ENCODE results near the gene CNTNAP5. TPM values are rescaled to one million over a fixed set of nuclear protein-coding genes. Genes with fewer than 3 reads are reported as not detected.

The CNTNAP5 gene
- polyA plus RNA-seq, 3 donors from 2014 or later, result not detected

- DNase-seq, result no peak
- H3K36me3 Mint-ChIP-seq, result no peaks in the 10 kb centered on the region
- H3K27me3 Mint-ChIP-seq (ENCODE audit: low read depth in 3 of 3), result peaks cover 0 to 7% (median 0%) of the 10 kb centered on the region in 3 donors
- H3K4me1 Mint-ChIP-seq, result no peaks in the 10 kb centered on the region
- no peak overlapping the region for H3K27ac Mint-ChIP-seq
- H3K4me3 Mint-ChIP-seq, result no peak overlapping the region
- peaks cover 5 to 34% (median 17%) of the 10 kb centered on the region in 6 donors for H3K9me3 Mint-ChIP-seq
Measured at GRCh38 chr2:124560592-124561112, 535.6 kb downstream of the CNTNAP5 start.

DNA sequence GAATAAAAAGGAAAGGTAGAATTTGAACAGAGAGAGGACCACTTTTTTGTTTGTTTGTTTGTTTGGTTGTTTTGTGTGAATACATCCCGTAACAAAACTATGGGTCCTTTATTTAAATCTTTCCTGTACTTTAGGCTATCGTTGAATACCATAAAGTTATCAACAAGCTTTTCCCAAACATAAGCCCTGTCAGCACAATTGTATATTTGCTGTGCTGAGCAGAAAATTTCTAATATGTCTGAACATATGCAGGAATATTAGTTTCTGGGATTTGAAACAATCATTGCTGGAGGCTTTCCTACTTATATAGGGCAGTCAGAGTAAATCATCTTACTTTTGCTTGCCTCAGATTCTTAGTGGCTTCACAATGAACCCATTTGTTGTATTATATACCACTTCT is 536.4 kb downstream of the CNTNAP5 start:
- H3K4me1 Mint-ChIP-seq, result no peaks in the 10 kb centered on the region
- no peaks in the 10 kb centered on the region for H3K36me3 Mint-ChIP-seq
- H3K27me3 Mint-ChIP-seq (ENCODE audit: low read depth in 3 of 3), result peaks cover 0 to 5% (median 0%) of the 10 kb centered on the region in 3 donors
- no peak overlapping the region for H3K27ac Mint-ChIP-seq
- DNase-seq, result no peak
- H3K4me3 Mint-ChIP-seq, result no peak overlapping the region
- peaks cover 5 to 32% (median 20%) of the 10 kb centered on the region in 6 donors for H3K9me3 Mint-ChIP-seq

GRCh38 chr2:124563426-124563825 is 538.3 kb downstream of the CNTNAP5 start:
- no peak overlapping the region for H3K4me3 Mint-ChIP-seq
- peaks cover 0 to 3% (median 0%) of the 10 kb centered on the region in 3 donors for H3K27me3 Mint-ChIP-seq (ENCODE audit: low read depth in 3 of 3)
- no peak overlapping the region for H3K27ac Mint-ChIP-seq
- DNase-seq, result no peak
- no peaks in the 10 kb centered on the region for H3K36me3 Mint-ChIP-seq
- H3K4me1 Mint-ChIP-seq, result no peaks in the 10 kb centered on the region
- peaks cover 3 to 20% (median 13%) of the 10 kb centered on the region in 6 donors for H3K9me3 Mint-ChIP-seq

DNA sequence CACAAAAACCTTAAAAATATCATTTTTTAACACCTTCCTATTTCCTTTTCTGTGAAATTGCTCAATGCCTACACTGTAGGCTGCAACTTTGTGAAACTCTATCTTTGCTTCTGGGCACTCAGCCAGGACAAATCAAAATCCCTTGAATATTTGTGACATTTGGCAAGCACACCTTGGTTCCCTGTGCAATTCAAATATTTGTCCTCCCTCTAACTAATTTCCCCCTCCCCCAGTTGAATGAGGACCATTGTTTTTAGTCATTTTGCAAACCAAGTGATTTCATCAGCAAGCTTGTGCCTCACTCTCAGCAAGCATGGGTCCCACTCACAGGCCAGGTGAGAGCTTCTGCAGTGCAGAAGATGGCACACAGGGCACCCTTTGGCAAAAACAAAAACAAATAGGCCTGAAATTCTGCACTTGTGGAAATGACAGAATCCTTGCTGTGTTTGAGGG is 541.5 kb downstream of the CNTNAP5 start:
- Mint-ChIP-seq H3K4me3 (no peak overlapping the region), H3K27ac (no peak overlapping the region), H3K4me1 (no peaks in the 10 kb centered on the region), H3K27me3 (ENCODE audit: low read depth in 3 of 3) (peaks cover 0 to 3% (median 0%) of the 10 kb centered on the region in 3 donors), H3K9me3 (peaks cover 6 to 22% (median 13%) of the 10 kb centered on the region in 6 donors), H3K36me3 (no peaks in the 10 kb centered on the region)
- DNase-seq, result no peak

- H3K27ac Mint-ChIP-seq, result no peak overlapping the region
- no peaks in the 10 kb centered on the region for H3K27me3 Mint-ChIP-seq (ENCODE audit: low read depth in 3 of 3)
- peaks cover 6 to 20% (median 14%) of the 10 kb centered on the region in 6 donors for H3K9me3 Mint-ChIP-seq
- no peak overlapping the region for H3K4me3 Mint-ChIP-seq
- no peaks in the 10 kb centered on the region for H3K4me1 Mint-ChIP-seq
- no peaks in the 10 kb centered on the region for H3K36me3 Mint-ChIP-seq
- no peak for DNase-seq
Measured at GRCh38 chr2:124570872-124571271, 545.8 kb downstream of the CNTNAP5 start.

GRCh38 chr2:124571836-124572235 is 546.7 kb downstream of the CNTNAP5 start:
- H3K27me3 Mint-ChIP-seq (ENCODE audit: low read depth in 3 of 3), result no peaks in the 10 kb centered on the region
- no peaks in the 10 kb centered on the region for H3K36me3 Mint-ChIP-seq
- no peak overlapping the region for H3K4me3 Mint-ChIP-seq
- no peak overlapping the region for H3K27ac Mint-ChIP-seq
- peaks cover 6 to 19% (median 11%) of the 10 kb centered on the region in 6 donors for H3K9me3 Mint-ChIP-seq
- no peaks in the 10 kb centered on the region for H3K4me1 Mint-ChIP-seq
- DNase-seq, result no peak

DNA sequence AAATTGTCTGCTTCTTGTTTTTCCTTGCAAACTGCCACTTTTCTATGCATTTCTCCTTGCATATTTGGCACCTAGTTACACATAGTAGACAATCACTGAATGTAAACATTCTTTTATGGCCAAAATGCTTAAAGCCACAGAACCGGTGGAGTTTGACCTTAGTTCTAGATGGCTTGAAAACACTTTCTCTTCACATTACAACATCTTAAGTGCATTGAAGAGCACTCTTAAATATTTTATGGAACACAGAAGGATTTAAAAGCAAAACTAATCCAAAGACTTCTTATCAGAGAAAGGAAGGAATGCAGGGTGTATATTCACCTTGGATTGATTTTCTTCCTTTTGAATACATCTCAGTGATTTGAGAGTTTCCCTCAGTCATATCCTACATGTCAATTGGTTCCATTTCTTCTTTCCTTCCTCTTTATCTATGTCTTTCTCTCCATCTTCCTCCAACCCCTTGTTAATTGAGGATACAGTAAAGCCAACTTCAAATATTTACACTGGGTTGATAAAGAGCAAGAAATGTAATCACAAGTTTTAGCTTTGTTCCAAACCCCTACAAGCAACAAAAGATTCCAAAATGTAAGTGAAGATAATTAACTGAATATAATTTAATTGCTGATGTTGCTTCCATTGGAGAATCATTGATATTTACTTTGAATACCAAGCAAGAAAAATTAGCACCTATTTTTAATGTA is 548.0 kb downstream of the CNTNAP5 start:
- peaks cover 8 to 21% (median 14%) of the 10 kb centered on the region in 6 donors for H3K9me3 Mint-ChIP-seq
- H3K4me1 Mint-ChIP-seq, result no peaks in the 10 kb centered on the region
- H3K27me3 Mint-ChIP-seq (ENCODE audit: low read depth in 3 of 3), result no peaks in the 10 kb centered on the region
- H3K27ac Mint-ChIP-seq, result no peak overlapping the region
- no peaks in the 10 kb centered on the region for H3K36me3 Mint-ChIP-seq
- no peak for DNase-seq
- no peak overlapping the region for H3K4me3 Mint-ChIP-seq

DNA sequence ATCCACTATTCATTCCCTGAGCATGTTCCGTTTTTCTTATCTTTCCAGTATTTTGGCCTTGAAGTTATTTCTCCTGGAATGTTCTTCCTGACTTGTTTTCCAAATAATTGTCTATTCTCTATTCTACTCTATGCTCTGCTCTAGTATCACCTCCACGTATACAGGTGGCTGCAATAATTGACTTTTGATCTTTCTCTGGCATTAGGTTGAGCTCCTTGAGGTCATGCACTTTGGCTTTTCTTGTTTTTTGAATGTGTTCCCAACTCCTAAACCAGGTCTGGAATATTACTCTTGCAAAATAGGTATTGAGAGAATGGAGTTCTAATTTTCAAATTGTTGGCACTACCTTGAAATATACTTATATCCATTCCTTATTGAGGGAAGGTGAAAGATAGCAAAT is 550.4 kb downstream of the CNTNAP5 start:
- Mint-ChIP-seq H3K4me3 (no peak overlapping the region), H3K4me1 (no peaks in the 10 kb centered on the region), H3K27ac (no peak overlapping the region), H3K9me3 (peaks cover 6 to 16% (median 15%) of the 10 kb centered on the region in 6 donors), H3K27me3 (ENCODE audit: low read depth in 3 of 3) (peaks cover 0 to 2% (median 0%) of the 10 kb centered on the region in 3 donors), H3K36me3 (no peaks in the 10 kb centered on the region)
- DNase-seq, result no peak

GRCh38 chr2:124580263-124580662 is 555.2 kb downstream of the CNTNAP5 start:
- DNase-seq, result no peak
- no peaks in the 10 kb centered on the region for H3K4me1 Mint-ChIP-seq
- H3K4me3 Mint-ChIP-seq, result no peak overlapping the region
- no peaks in the 10 kb centered on the region for H3K36me3 Mint-ChIP-seq
- H3K27ac Mint-ChIP-seq, result no peak overlapping the region
- H3K27me3 Mint-ChIP-seq (ENCODE audit: low read depth in 3 of 3), result peaks cover 0 to 2% (median 0%) of the 10 kb centered on the region in 3 donors
- peaks cover 6 to 21% (median 13%) of the 10 kb centered on the region in 6 donors for H3K9me3 Mint-ChIP-seq

- no peak overlapping the region for H3K4me3 Mint-ChIP-seq
- H3K9me3 Mint-ChIP-seq, result peaks cover 3 to 24% (median 14%) of the 10 kb centered on the region in 6 donors
- H3K4me1 Mint-ChIP-seq, result no peaks in the 10 kb centered on the region
- H3K27me3 Mint-ChIP-seq (ENCODE audit: low read depth in 3 of 3), result peaks cover 0 to 2% (median 0%) of the 10 kb centered on the region in 3 donors
- no peaks in the 10 kb centered on the region for H3K36me3 Mint-ChIP-seq
- H3K27ac Mint-ChIP-seq, result no peak overlapping the region
- DNase-seq, result no peak
Measured at GRCh38 chr2:124582387-124582786, 557.3 kb downstream of the CNTNAP5 start.

- Mint-ChIP-seq H3K27me3 (ENCODE audit: low read depth in 3 of 3) (no peaks in the 10 kb centered on the region), H3K4me1 (no peaks in the 10 kb centered on the region), H3K36me3 (no peaks in the 10 kb centered on the region), H3K4me3 (no peak overlapping the region), H3K27ac (no peak overlapping the region), H3K9me3 (peaks cover 3 to 25% (median 11%) of the 10 kb centered on the region in 6 donors)
- no peak for DNase-seq
Measured at GRCh38 chr2:124584615-124585014, 559.5 kb downstream of the CNTNAP5 start.

DNA sequence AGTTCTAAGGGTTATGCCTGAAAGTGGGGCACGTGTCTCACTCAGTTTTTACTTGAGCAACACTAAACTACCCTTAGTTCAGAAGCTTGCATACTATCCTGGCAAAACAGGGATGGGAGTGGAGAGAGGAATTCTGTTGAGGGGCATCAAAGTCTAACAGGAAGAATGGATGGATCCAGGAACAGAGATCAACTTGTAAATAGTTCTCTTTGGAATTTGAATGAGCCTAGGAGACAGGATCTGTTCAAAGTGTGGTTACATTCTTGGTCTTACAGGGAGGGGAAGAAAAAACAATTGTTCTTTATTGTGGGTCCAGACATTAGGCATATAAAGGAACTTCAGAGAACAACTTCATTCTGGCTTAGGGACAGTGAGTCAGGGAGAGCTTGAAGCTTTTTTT is 560.2 kb downstream of the CNTNAP5 start:
- no peak overlapping the region for H3K27ac Mint-ChIP-seq
- H3K9me3 Mint-ChIP-seq, result peaks cover 3 to 25% (median 14%) of the 10 kb centered on the region in 6 donors
- no peaks in the 10 kb centered on the region for H3K4me1 Mint-ChIP-seq
- no peak overlapping the region for H3K4me3 Mint-ChIP-seq
- H3K36me3 Mint-ChIP-seq, result no peaks in the 10 kb centered on the region
- H3K27me3 Mint-ChIP-seq (ENCODE audit: low read depth in 3 of 3), result no peaks in the 10 kb centered on the region
- no peak for DNase-seq

- no peaks in the 10 kb centered on the region for H3K27me3 Mint-ChIP-seq (ENCODE audit: low read depth in 3 of 3)
- H3K9me3 Mint-ChIP-seq, result peaks cover 3 to 19% (median 11%) of the 10 kb centered on the region in 6 donors
- no peak for DNase-seq
- H3K4me1 Mint-ChIP-seq, result no peaks in the 10 kb centered on the region
- no peak overlapping the region for H3K27ac Mint-ChIP-seq
- H3K4me3 Mint-ChIP-seq, result no peak overlapping the region
- H3K36me3 Mint-ChIP-seq, result no peaks in the 10 kb centered on the region
Measured at GRCh38 chr2:124586210-124586609, 561.1 kb downstream of the CNTNAP5 start.

DNA sequence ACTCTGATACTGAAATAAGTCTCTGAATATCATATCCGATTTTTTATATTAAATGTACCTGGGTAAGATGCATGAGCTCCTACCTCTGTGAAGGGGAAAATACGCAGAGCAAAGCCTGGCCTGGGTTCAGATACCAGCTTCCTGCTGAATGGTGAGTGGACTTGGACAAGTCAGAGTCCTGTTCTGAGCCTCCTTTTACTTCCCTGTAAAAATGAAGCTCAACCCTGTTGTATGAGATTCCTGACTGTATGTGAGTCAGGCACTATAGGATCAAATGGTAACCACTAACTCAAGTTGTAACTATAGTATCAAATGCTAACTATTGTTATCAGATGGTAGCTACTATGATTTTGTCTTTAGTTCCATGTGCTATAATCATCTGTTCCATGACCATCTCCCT is 561.7 kb downstream of the CNTNAP5 start:
- no peak overlapping the region for H3K4me3 Mint-ChIP-seq
- H3K9me3 Mint-ChIP-seq, result peaks cover 3 to 19% (median 11%) of the 10 kb centered on the region in 6 donors
- no peak overlapping the region for H3K27ac Mint-ChIP-seq
- no peaks in the 10 kb centered on the region for H3K4me1 Mint-ChIP-seq
- no peaks in the 10 kb centered on the region for H3K27me3 Mint-ChIP-seq (ENCODE audit: low read depth in 3 of 3)
- H3K36me3 Mint-ChIP-seq, result no peaks in the 10 kb centered on the region
- no peak for DNase-seq
